CD14-positive monocyte (primary cell): ENCODE measurements around the gene ZC3H4. TPM values are rescaled to one million over a fixed set of nuclear protein-coding genes. Genes with fewer than 3 reads are reported as not detected.

Source experiments
- DNase-seq, 3 donors: peaks; one replicate each; pipeline ENCODE4 v3.0.0-alpha.2; 2011 to 2022
- H2AFZ ChIP-seq: 2 replicates; pipeline ENCODE4 v1.6.0; 2012; ENCODE audit warnings: mild to moderate bottlenecking, low read depth, low read length, inconsistent platforms; ENCODE audit not compliant: insufficient read depth, poor library complexity, severe bottlenecking
- H3K27ac ChIP-seq, 2 donors: 1 replicate in 1 of 2; 2 replicates in 1 of 2; pipeline ENCODE4 v1.5.1; 2012 to 2013; ENCODE audit warnings: low read length in 2 of 2, control low read depth in 1 of 2, inconsistent platforms in 1 of 2, low read depth in 1 of 2, mild to moderate bottlenecking in 1 of 2
- H3K27me3 ChIP-seq, 2 donors: one replicate each; pipeline versions ENCODE4 v1.6.0 to v1.6.1; 2011 to 2013; ENCODE audit warnings: low read length in 2 of 2; ENCODE audit not compliant: control insufficient read depth in 2 of 2, insufficient read depth in 2 of 2
- H3K36me3 ChIP-seq, 2 donors: replicated peaks in 1 of 2; 1 replicate in 1 of 2; 2 replicates in 1 of 2; pipeline versions ENCODE4 v1.5.1 to v1.6.1; 2012 to 2013; ENCODE audit warnings: low read length in 2 of 2, control low read depth in 1 of 2, inconsistent platforms in 1 of 2, mild to moderate bottlenecking in 1 of 2; ENCODE audit not compliant: insufficient read depth in 2 of 2, control insufficient read depth in 1 of 2
- H3K4me1 ChIP-seq, 2 donors: 1 replicate in 1 of 2; 2 replicates in 1 of 2; pipeline versions ENCODE4 v1.5.1 to v1.6.1; 2012 to 2013; ENCODE audit warnings: low read length in 2 of 2, control low read depth in 1 of 2, inconsistent platforms in 1 of 2, mild to moderate bottlenecking in 1 of 2, moderate library complexity in 1 of 2; ENCODE audit not compliant: insufficient read depth in 2 of 2, control insufficient read depth in 1 of 2
- H3K4me2 ChIP-seq: replicated peaks from 2 replicates; pipeline ENCODE3; 2012; ENCODE audit warnings: low read length, moderate library complexity, mild to moderate bottlenecking; ENCODE audit not compliant: poor library complexity, severe bottlenecking; ENCODE audit errors: extremely low read depth
- H3K4me3 ChIP-seq, 3 experiments: fragments of 200-600 bp in 1 of 3; sonication (generic) in 1 of 3; replicated peaks in 1 of 3; 1 replicate in 2 of 3; 2 replicates in 1 of 3; pipeline ENCODE4 v1.5.1; 2011 to 2013; ENCODE audit warnings: low read length in 3 of 3, mild to moderate bottlenecking in 3 of 3, control low read depth in 2 of 3, low read depth in 2 of 3, inconsistent platforms in 1 of 3, moderate library complexity in 1 of 3
- H3K79me2 ChIP-seq: 2 replicates; pipeline ENCODE4 v1.6.0; 2012; ENCODE audit warnings: mild to moderate bottlenecking, control low read depth, inconsistent platforms, low read length, moderate library complexity; ENCODE audit not compliant: insufficient read depth
- H3K9ac ChIP-seq: 2 replicates; pipeline ENCODE4 v1.6.0; 2017; ENCODE audit warnings: low read length, mild to moderate bottlenecking; ENCODE audit not compliant: insufficient read depth, poor library complexity, severe bottlenecking
- H3K9me3 ChIP-seq, 2 donors: replicated peaks in 1 of 2; 1 replicate in 1 of 2; 2 replicates in 1 of 2; pipeline versions ENCODE4 v1.5.1 to v1.6.1; 2012 to 2013; ENCODE audit warnings: low read length in 2 of 2, control low read depth in 1 of 2; ENCODE audit not compliant: control insufficient read depth in 1 of 2, insufficient read depth in 1 of 2
- H4K20me1 ChIP-seq: 2 replicates; pipeline ENCODE4 v1.6.0; 2012; ENCODE audit warnings: mild to moderate bottlenecking, low read length, control low read depth, moderate library complexity; ENCODE audit not compliant: insufficient read depth
- H3K27ac Mint-ChIP-seq, 7 donors: one replicate each; pipeline ENCODE4 v1.8.0; 2020; ENCODE audit warnings: mild to moderate bottlenecking in 7 of 7, mixed read lengths in 7 of 7, moderate library complexity in 6 of 7, inconsistent platforms in 2 of 7
- H3K27me3 Mint-ChIP-seq, 3 donors: one replicate each; pipeline ENCODE4 v1.8.0; 2021 to 2022; ENCODE audit warnings: low read depth in 3 of 3, mild to moderate bottlenecking in 3 of 3, mixed read lengths in 3 of 3, moderate library complexity in 3 of 3, inconsistent platforms in 1 of 3
- H3K36me3 Mint-ChIP-seq, 2 donors: one replicate each; pipeline ENCODE4 v1.8.0; 2020; ENCODE audit warnings: mixed read lengths in 2 of 2, inconsistent platforms in 1 of 2, mild to moderate bottlenecking in 1 of 2
- H3K4me1 Mint-ChIP-seq: one replicate; pipeline ENCODE4 v1.8.0; 2020; ENCODE audit warnings: mild to moderate bottlenecking, mixed read lengths
- H3K4me3 Mint-ChIP-seq, 2 donors: one replicate each; pipeline ENCODE4 v1.8.0; 2020; ENCODE audit warnings: mild to moderate bottlenecking in 2 of 2, mixed read lengths in 2 of 2, moderate library complexity in 1 of 2
- H3K9me3 Mint-ChIP-seq, 7 donors: one replicate each; pipeline ENCODE4 v1.8.0; 2020 to 2022; ENCODE audit warnings: mixed read lengths in 7 of 7, mild to moderate bottlenecking in 6 of 7, moderate library complexity in 6 of 7, inconsistent platforms in 2 of 7
- WGBS: methylation state at CpG from one replicate; pipeline ENCODE4 v1.1.5; 2013; ENCODE audit warnings: missing lambda C conversion rate; ENCODE audit not compliant: insufficient coverage; 5-methylcytosine and 5-hydroxymethylcytosine counted together
- intact Hi-C, 2 donors: fragments of 100-400 bp; cut with micrococcal nuclease; formaldehyde crosslinking; loops; one replicate each; pipeline versions ENCODE4 v1.15.0 to v1.15.1; 2023
- polyA plus RNA-seq, 3 donors: library from polyadenylated mRNA; depleted of rRNA in 1 of 3; unstranded in 2 of 3; stranded (reverse) in 1 of 3; fragments of 300-500 nt in 2 of 3; fragments of >200 nt in 1 of 3; fragmentation: Illumina TruSeq in 2 of 3; gene quantifications; 1 replicate in 2 of 3; 2 replicates in 1 of 3; pipeline ENCODE4 v1.2.3, GENCODE V29; 2012 to 2021
- TF ChIP-seq, protein P1 (sequence below): fragments of 200-600 bp; IDR thresholded peaks from one replicate; pipeline ENCODE4 v1.8.0; 2022; ENCODE audit warnings: antibody characterized with exemption, mild to moderate bottlenecking

The ZC3H4 gene
- polyA plus RNA-seq, 3 donors = 0.24 to 9.9 (median 0.60) TPM

GRCh38 chr19:47084879-47085439, 28.6 kb downstream of the ZC3H4 start:
- H3K36me3 Mint-ChIP-seq = peaks cover 80 to 100% of the 10 kb centered on the region in 2 donors

GRCh38 chr19:47082493-47082892, 31.1 kb downstream of the ZC3H4 start:
- H3K27ac Mint-ChIP-seq = no peak overlapping the region
- H3K79me2 ChIP-seq = peaks cover 4% of the 10 kb centered on the region
- TF ChIP-seq, protein P1, sequence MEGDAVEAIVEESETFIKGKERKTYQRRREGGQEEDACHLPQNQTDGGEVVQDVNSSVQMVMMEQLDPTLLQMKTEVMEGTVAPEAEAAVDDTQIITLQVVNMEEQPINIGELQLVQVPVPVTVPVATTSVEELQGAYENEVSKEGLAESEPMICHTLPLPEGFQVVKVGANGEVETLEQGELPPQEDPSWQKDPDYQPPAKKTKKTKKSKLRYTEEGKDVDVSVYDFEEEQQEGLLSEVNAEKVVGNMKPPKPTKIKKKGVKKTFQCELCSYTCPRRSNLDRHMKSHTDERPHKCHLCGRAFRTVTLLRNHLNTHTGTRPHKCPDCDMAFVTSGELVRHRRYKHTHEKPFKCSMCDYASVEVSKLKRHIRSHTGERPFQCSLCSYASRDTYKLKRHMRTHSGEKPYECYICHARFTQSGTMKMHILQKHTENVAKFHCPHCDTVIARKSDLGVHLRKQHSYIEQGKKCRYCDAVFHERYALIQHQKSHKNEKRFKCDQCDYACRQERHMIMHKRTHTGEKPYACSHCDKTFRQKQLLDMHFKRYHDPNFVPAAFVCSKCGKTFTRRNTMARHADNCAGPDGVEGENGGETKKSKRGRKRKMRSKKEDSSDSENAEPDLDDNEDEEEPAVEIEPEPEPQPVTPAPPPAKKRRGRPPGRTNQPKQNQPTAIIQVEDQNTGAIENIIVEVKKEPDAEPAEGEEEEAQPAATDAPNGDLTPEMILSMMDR = no peak
- no peak overlapping the region for H3K4me3 ChIP-seq
- peaks cover 72 to 96% of the 10 kb centered on the region in 2 donors for H3K36me3 ChIP-seq
- no peaks in the 10 kb centered on the region for H3K4me1 Mint-ChIP-seq
- H2AFZ ChIP-seq = no peak overlapping the region
- H3K4me3 Mint-ChIP-seq = no peak overlapping the region
- no peak overlapping the region for H3K9ac ChIP-seq
- peaks cover 6% of the 10 kb centered on the region for H4K20me1 ChIP-seq
- WGBS = 100% methylated on average over 5 of the region's 5 CpGs
- H3K9me3 ChIP-seq = no peaks in the 10 kb centered on the region
- peaks cover 69 to 96% of the 10 kb centered on the region in 2 donors for H3K36me3 Mint-ChIP-seq
- no peak overlapping the region for H3K27ac ChIP-seq
- intact Hi-C loops = no loop called here
- H3K9me3 Mint-ChIP-seq = no peaks in the 10 kb centered on the region
- DNase-seq = no peak
- no peaks in the 10 kb centered on the region for H3K27me3 ChIP-seq
- peaks cover 0 to 3% (median 0%) of the 10 kb centered on the region in 3 donors for H3K27me3 Mint-ChIP-seq
- H3K4me1 ChIP-seq = no peaks in the 10 kb centered on the region
- no peak overlapping the region for H3K4me2 ChIP-seq

More at GRCh38 chr19:47084879-47085439, 28.6 kb downstream of the ZC3H4 start:
- no peaks in the 10 kb centered on the region for H3K4me1 Mint-ChIP-seq
- intact Hi-C loops = no loop called here
- H3K4me3 Mint-ChIP-seq = no peak overlapping the region
- TF ChIP-seq, protein P1 = no peak
- no peaks in the 10 kb centered on the region for H3K9me3 Mint-ChIP-seq
- no peaks in the 10 kb centered on the region for H3K4me1 ChIP-seq
- no peak overlapping the region for H3K4me2 ChIP-seq
- H4K20me1 ChIP-seq = peaks cover 11% of the 10 kb centered on the region
- H3K27me3 Mint-ChIP-seq = peaks cover 0 to 4% (median 0%) of the 10 kb centered on the region in 3 donors
- H3K79me2 ChIP-seq = peaks cover 4% of the 10 kb centered on the region
- H3K27me3 ChIP-seq = no peaks in the 10 kb centered on the region
- peak overlapping the region in 3 of 7 donors; percentile 16 to 31 (median 25) for H3K27ac Mint-ChIP-seq
- no peak overlapping the region for H2AFZ ChIP-seq
- DNase-seq = no peak
- H3K9ac ChIP-seq = no peak overlapping the region
- WGBS = 96% methylated on average over 11 of the region's 24 CpGs
- H3K27ac ChIP-seq = no peak overlapping the region
- no peaks in the 10 kb centered on the region for H3K9me3 ChIP-seq
- peaks cover 84 to 99% of the 10 kb centered on the region in 2 donors for H3K36me3 ChIP-seq
- H3K4me3 ChIP-seq = no peak overlapping the region
